WTC11 (cell line): ENCODE data around the gene NEO1. TPM values are rescaled to one million over a fixed set of nuclear protein-coding genes. Genes with fewer than 3 reads are reported as not detected.

Experiments
- ATAC-seq: fragments of 200-7000 bp; cut with Tn5 transposase; 2 replicates; pipeline ENCODE4 v1.10.0; 2021; ENCODE audit warnings: mild to moderate bottlenecking, moderate library complexity
- CTCF ChIA-PET: fragments of 300-600 bp; sonication (Branson Sonifier 250); formaldehyde crosslinking; loops from one replicate; lab custom pipeline; 2021; ENCODE audit warnings: antibody characterized with exemption; lab: Charles Lee
- POLR2A ChIA-PET: fragments of 350-600 bp; sonication (Branson Sonifier 250); formaldehyde crosslinking; loops from one replicate; lab custom pipeline; 2021; ENCODE audit warnings: antibody characterized with exemption; lab: Charles Lee
- DNase-seq: peaks from one replicate; pipeline ENCODE4 v3.0.0; 2021; ENCODE audit warnings: low spot score
- H3K27ac Mint-ChIP-seq: 2 replicates; pipeline ENCODE4 v1.8.0; 2021; ENCODE audit warnings: mixed read lengths
- H3K27me3 Mint-ChIP-seq: 2 replicates; pipeline ENCODE4 v1.8.0; 2021; ENCODE audit warnings: low read depth, mild to moderate bottlenecking, moderate library complexity, mixed read lengths
- H3K36me3 Mint-ChIP-seq: 2 replicates; pipeline ENCODE4 v1.8.0; 2021; ENCODE audit warnings: mixed read lengths
- H3K4me1 Mint-ChIP-seq: 2 replicates; pipeline ENCODE4 v1.8.0; 2022; ENCODE audit warnings: mixed read lengths
- H3K4me3 Mint-ChIP-seq: 2 replicates; pipeline ENCODE4 v1.8.0; 2021; ENCODE audit warnings: mild to moderate bottlenecking, moderate library complexity, mixed read lengths
- H3K9me3 Mint-ChIP-seq: 2 replicates; pipeline ENCODE4 v1.8.0; 2021; ENCODE audit warnings: mixed read lengths
- ATF3 ChIP-seq: sonication (generic); formaldehyde crosslinking; conservative IDR thresholded peaks from 2 replicates; pipeline ENCODE4 v1.8.1; 2022; ENCODE audit warnings: mild to moderate bottlenecking, missing genetic modification reagents
- ATF6 ChIP-seq: sonication (generic); formaldehyde crosslinking; IDR thresholded peaks from 2 replicates; pipeline ENCODE4 v1.8.1; 2023; ENCODE audit warnings: mild to moderate bottlenecking, missing genetic modification reagents
- CREB1 ChIP-seq: sonication (generic); formaldehyde crosslinking; IDR thresholded peaks from 2 replicates; pipeline ENCODE4 v1.8.0; 2023; ENCODE audit warnings: mild to moderate bottlenecking, missing genetic modification reagents
- CTCF ChIP-seq: fragments of 200-600 bp; IDR thresholded peaks from 2 replicates; pipeline ENCODE4 v1.8.0; 2022; ENCODE audit warnings: antibody characterized with exemption
- E2F1 ChIP-seq: sonication (generic); formaldehyde crosslinking; IDR thresholded peaks from 2 replicates; pipeline ENCODE4 v1.8.0; 2022; ENCODE audit warnings: mild to moderate bottlenecking, missing genetic modification reagents
- EMX1 ChIP-seq: fragments of 250-450 bp; sonication (Bioruptor Pico); IDR thresholded peaks from 2 replicates; pipeline ENCODE4 v1.8.0; 2021; ENCODE audit warnings: mild to moderate bottlenecking
- GTF2I ChIP-seq: fragments of 250-450 bp; sonication (Bioruptor Pico); conservative IDR thresholded peaks from 2 replicates; pipeline ENCODE4 v1.4.0; 2021; ENCODE audit warnings: mild to moderate bottlenecking
- HMGA2 ChIP-seq: fragments of 250-450 bp; sonication (Bioruptor Pico); IDR thresholded peaks from 2 replicates; pipeline ENCODE4 v1.4.0; 2021; ENCODE audit warnings: mild to moderate bottlenecking, moderate library complexity
- NR2C2 ChIP-seq: sonication (generic); formaldehyde crosslinking; IDR thresholded peaks from 2 replicates; pipeline ENCODE4 v1.8.0; 2022; ENCODE audit warnings: mild to moderate bottlenecking, missing genetic modification reagents
- OVOL2 ChIP-seq: fragments of 250-450 bp; sonication (Bioruptor Pico); IDR thresholded peaks from 2 replicates; pipeline ENCODE4 v1.9.0; 2021; ENCODE audit warnings: mild to moderate bottlenecking, borderline replicate concordance
- RORB ChIP-seq: fragments of 250-450 bp; sonication (Bioruptor Pico); IDR thresholded peaks from 2 replicates; pipeline ENCODE4 v1.9.0; 2021; ENCODE audit warnings: mild to moderate bottlenecking
- TCF7 ChIP-seq: sonication (generic); formaldehyde crosslinking; IDR thresholded peaks from 2 replicates; pipeline ENCODE4 v1.8.0; 2022; ENCODE audit warnings: mild to moderate bottlenecking, low read depth, missing genetic modification reagents, moderate library complexity
- ZNF263 ChIP-seq: sonication (generic); formaldehyde crosslinking; IDR thresholded peaks from 2 replicates; pipeline ENCODE4 v1.8.1; 2022; ENCODE audit warnings: low read depth, mild to moderate bottlenecking, moderate library complexity, missing genetic modification reagents
- ZNF671 ChIP-seq: fragments of 250-450 bp; sonication (Bioruptor Pico); IDR thresholded peaks from 2 replicates; pipeline ENCODE4 v1.8.0; 2021; ENCODE audit warnings: mild to moderate bottlenecking
- ZSCAN18 ChIP-seq: fragments of 250-450 bp; sonication (Bioruptor Pico); IDR thresholded peaks from 2 replicates; pipeline ENCODE4 v2.1.2; 2022; ENCODE audit warnings: mild to moderate bottlenecking, moderate library complexity
- total RNA-seq: library from RNA; stranded (reverse); gene quantifications from 3 replicates; pipeline ENCODE4 v1.2.3, GENCODE V29; 2021
- TF ChIP-seq, protein P1 (sequence below): fragments of 250-450 bp; sonication (Bioruptor Pico); IDR thresholded peaks from 2 replicates; pipeline ENCODE4 v1.9.0; 2021; ENCODE audit warnings: mild to moderate bottlenecking
- TF ChIP-seq, protein P2 (sequence below): sonication (generic); formaldehyde crosslinking; IDR thresholded peaks from 2 replicates; pipeline ENCODE4 v1.8.1; 2022; ENCODE audit warnings: low read depth, missing genetic modification reagents, borderline replicate concordance
- TF ChIP-seq, protein P3 (sequence below): sonication (generic); formaldehyde crosslinking; IDR thresholded peaks from 2 replicates; pipeline ENCODE4 v1.8.1; 2022; ENCODE audit warnings: mild to moderate bottlenecking, missing genetic modification reagents, moderate library complexity, borderline replicate concordance

The NEO1 gene
- total RNA-seq, 1 experiment from 2014 or later: 37.1 TPM

DNA sequence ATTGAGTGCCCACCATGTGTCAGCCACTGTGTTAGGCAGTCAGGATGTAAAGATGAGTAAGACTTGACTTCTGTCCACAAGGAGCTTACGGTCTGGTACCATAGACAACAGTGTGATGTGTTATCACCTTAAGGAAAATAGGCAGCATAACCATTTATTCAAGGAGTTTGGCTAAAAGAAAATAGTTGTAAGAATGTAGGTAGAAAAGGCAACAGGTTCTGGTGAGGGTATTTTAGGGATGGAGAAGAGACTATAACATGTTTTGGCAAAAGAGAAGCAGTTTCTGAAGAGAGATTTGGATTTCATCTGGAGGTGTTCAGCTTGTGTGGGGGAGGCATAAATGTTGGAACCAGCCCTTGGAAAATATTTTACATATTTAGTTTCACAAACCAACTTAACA is 194.6 kb downstream of the NEO1 start (continued):
- no peak for TF ChIP-seq E2F1 (CRISPR knock-in tag)

- TF ChIP-seq RORB (CRISPR knock-in tag) (no peak), ATF6 (no peak), ZSCAN18 (no peak), GTF2I (CRISPR knock-in tag) (no peak), ATF3 (CRISPR knock-in tag) (no peak), NR2C2 (CRISPR knock-in tag) (no peak), CTCF (no peak), ZNF671 (CRISPR knock-in tag) (no peak), OVOL2 (CRISPR knock-in tag) (no peak), HMGA2 (no peak), TCF7 (CRISPR knock-in tag) (no peak)
- Mint-ChIP-seq H3K9me3 (no peaks in the 10 kb centered on the region), H3K27me3 (no peaks in the 10 kb centered on the region), H3K4me1 (no peaks in the 10 kb centered on the region), H3K36me3 (peaks cover 6% of the 10 kb centered on the region), H3K27ac (no peak overlapping the region), H3K4me3 (no peak overlapping the region)
- ATAC-seq: no peak
- POLR2A ChIA-PET: no interaction called here
- no peak for DNase-seq
- CTCF ChIA-PET: interaction anchor here (1.5 kb wide), 1 partner anchor 18 kb away, joined by 4 read pairs; no protein-coding TSS in a partner anchor
Observed at GRCh38 chr15:73247331-73247730, 195.1 kb downstream of the NEO1 start.

DNA sequence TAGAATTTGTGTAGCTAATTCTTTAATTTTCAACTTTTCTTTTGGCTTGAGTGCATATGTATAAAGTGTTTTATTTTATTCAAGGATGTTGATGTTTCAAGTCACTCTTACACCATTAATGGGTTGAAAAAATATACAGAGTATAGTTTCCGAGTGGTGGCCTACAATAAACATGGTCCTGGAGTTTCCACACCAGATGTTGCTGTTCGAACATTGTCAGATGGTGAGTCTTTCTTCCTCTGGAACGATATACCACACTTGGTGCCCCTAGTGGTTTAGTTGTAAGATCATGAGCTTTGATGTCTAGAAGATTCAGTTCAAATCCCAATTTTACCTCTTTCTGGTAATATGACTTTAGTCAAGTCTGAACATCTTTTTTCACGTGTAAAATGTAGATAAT is 197.2 kb downstream of the NEO1 start:
- ChIA-PET CTCF (interaction anchor here (1.0 to 2.6 kb wide), 4 partner anchors 9 to 527 kb away, joined by 3 to 16 read pairs (median 8); no protein-coding TSS in a partner anchor), POLR2A (no interaction called here)
- no peak for DNase-seq
- H3K27ac Mint-ChIP-seq: no peak overlapping the region
- H3K4me3 Mint-ChIP-seq: no peak overlapping the region
- ATAC-seq: no peak
- H3K4me1 Mint-ChIP-seq: no peaks in the 10 kb centered on the region
- H3K9me3 Mint-ChIP-seq: no peaks in the 10 kb centered on the region
- no peaks in the 10 kb centered on the region for H3K27me3 Mint-ChIP-seq
- peaks cover 6% of the 10 kb centered on the region for H3K36me3 Mint-ChIP-seq
- TF ChIP-seq CREB1 (CRISPR knock-in tag) (no peak), EMX1 (no peak), ZNF263 (no peak), TCF7 (CRISPR knock-in tag) (no peak), ZSCAN18 (no peak)
- TF ChIP-seq, protein P1, sequence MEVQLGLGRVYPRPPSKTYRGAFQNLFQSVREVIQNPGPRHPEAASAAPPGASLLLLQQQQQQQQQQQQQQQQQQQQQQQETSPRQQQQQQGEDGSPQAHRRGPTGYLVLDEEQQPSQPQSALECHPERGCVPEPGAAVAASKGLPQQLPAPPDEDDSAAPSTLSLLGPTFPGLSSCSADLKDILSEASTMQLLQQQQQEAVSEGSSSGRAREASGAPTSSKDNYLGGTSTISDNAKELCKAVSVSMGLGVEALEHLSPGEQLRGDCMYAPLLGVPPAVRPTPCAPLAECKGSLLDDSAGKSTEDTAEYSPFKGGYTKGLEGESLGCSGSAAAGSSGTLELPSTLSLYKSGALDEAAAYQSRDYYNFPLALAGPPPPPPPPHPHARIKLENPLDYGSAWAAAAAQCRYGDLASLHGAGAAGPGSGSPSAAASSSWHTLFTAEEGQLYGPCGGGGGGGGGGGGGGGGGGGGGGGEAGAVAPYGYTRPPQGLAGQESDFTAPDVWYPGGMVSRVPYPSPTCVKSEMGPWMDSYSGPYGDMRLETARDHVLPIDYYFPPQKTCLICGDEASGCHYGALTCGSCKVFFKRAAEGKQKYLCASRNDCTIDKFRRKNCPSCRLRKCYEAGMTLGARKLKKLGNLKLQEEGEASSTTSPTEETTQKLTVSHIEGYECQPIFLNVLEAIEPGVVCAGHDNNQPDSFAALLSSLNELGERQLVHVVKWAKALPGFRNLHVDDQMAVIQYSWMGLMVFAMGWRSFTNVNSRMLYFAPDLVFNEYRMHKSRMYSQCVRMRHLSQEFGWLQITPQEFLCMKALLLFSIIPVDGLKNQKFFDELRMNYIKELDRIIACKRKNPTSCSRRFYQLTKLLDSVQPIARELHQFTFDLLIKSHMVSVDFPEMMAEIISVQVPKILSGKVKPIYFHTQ (CRISPR knock-in tag): no peak
- TF ChIP-seq, protein P2, sequence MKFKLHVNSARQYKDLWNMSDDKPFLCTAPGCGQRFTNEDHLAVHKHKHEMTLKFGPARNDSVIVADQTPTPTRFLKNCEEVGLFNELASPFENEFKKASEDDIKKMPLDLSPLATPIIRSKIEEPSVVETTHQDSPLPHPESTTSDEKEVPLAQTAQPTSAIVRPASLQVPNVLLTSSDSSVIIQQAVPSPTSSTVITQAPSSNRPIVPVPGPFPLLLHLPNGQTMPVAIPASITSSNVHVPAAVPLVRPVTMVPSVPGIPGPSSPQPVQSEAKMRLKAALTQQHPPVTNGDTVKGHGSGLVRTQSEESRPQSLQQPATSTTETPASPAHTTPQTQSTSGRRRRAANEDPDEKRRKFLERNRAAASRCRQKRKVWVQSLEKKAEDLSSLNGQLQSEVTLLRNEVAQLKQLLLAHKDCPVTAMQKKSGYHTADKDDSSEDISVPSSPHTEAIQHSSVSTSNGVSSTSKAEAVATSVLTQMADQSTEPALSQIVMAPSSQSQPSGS (CRISPR knock-in tag): no peak
- TF ChIP-seq, protein P3, sequence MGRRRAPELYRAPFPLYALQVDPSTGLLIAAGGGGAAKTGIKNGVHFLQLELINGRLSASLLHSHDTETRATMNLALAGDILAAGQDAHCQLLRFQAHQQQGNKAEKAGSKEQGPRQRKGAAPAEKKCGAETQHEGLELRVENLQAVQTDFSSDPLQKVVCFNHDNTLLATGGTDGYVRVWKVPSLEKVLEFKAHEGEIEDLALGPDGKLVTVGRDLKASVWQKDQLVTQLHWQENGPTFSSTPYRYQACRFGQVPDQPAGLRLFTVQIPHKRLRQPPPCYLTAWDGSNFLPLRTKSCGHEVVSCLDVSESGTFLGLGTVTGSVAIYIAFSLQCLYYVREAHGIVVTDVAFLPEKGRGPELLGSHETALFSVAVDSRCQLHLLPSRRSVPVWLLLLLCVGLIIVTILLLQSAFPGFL: no peak
